Activated B cell treated with CpG ODN at 0.5 μM for 24 hours (primary cell): ENCODE data around the gene ASTL. TPM values are rescaled to one million over a fixed set of nuclear protein-coding genes. Genes with fewer than 3 reads are reported as not detected.

Source experiments
- ATAC-seq: fragments of 200-7000 bp; cut with Tn5 transposase; one replicate; pipeline ENCODE4 v1.10.0; 2021; ENCODE audit warnings: low read depth, mild to moderate bottlenecking, moderate library complexity
- CTCF ChIA-PET: fragments of 350-600 bp; sonication (Branson Sonifier 250); formaldehyde crosslinking; loops from one replicate; lab custom pipeline; 2021; ENCODE audit warnings: antibody characterized with exemption; lab: Charles Lee
- POLR2A ChIA-PET: fragments of 350-600 bp; sonication (Branson Sonifier 250); formaldehyde crosslinking; loops from one replicate; lab custom pipeline; 2021; ENCODE audit warnings: antibody characterized with exemption; lab: Charles Lee
- DNase-seq: peaks from one replicate; pipeline ENCODE4 v3.0.0; 2022
- H3K27ac Mint-ChIP-seq: one replicate; pipeline ENCODE4 v1.8.0; 2020; ENCODE audit warnings: mixed read lengths
- H3K27me3 Mint-ChIP-seq: one replicate; pipeline ENCODE4 v1.8.0; 2021; ENCODE audit warnings: mixed read lengths
- H3K36me3 Mint-ChIP-seq: one replicate; pipeline ENCODE4 v1.8.0; 2021; ENCODE audit warnings: low read depth, mixed read lengths
- H3K4me1 Mint-ChIP-seq: one replicate; pipeline ENCODE4 v1.8.0; 2021; ENCODE audit warnings: mixed read lengths
- H3K4me3 Mint-ChIP-seq: one replicate; pipeline ENCODE4 v1.8.0; 2020; ENCODE audit warnings: mild to moderate bottlenecking, mixed read lengths
- H3K9me3 Mint-ChIP-seq: one replicate; pipeline ENCODE4 v1.8.0; 2020; ENCODE audit warnings: mixed read lengths
- intact Hi-C: fragments of 100-400 bp; cut with micrococcal nuclease; formaldehyde crosslinking; loops from one replicate; pipeline ENCODE4 v1.15.1; 2024
- total RNA-seq: library from RNA; stranded (reverse); gene quantifications from 2 replicates; pipeline ENCODE4 v1.2.3, GENCODE V29; 2022
- TF ChIP-seq, protein P1 (sequence below): fragments of 200-600 bp; IDR thresholded peaks from one replicate; pipeline ENCODE4 v1.8.0; 2022; ENCODE audit warnings: antibody characterized with exemption, mild to moderate bottlenecking

Gene ASTL
- total RNA-seq, 1 donor from 2014 or later: 1.6 TPM

DNA sequence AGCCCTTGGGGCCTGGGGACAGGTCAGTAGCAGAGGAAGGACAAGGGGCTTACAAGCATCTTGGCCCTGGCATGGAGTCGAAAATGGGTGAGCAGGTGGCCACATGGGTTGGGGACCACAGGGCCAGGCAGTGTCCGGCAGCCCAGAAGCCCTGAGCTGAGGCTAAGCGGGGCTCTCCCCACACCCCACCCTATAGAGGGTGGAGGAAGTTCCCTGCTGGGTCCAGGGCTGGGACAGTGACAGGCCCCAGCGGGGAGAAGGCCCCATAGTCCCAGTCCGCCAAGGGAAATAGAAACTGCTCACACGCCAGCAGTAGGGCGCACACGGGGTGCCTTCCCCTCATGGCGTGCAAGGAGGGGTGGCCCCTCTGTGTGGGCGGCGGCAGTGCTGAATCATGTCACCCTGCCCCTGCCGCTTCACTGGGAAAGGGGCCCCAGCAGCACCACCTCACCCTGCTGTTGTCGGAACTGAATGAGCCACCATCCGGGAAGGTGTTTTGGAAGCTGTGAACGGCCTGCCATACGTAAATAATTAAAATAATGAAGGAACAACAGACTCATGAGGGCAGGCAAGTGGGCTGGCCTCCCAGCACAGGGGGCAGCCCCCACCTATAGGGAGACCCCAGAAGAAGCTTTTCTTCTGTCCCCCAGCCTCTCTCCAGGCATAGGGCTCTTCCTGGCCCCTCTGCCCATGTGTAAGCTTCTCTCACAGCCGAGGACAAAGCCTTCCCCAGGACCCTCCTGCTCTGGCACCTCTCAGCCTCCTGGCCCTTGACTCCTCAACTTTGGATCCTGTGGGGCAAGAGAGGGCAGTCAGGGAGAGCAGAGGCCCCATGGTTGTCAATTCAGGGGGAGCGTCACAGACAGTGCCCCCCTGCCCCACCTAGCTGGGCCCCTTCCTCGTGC is 19.6 kb upstream of the ASTL start:
- intact Hi-C loops: loop anchor here (1.0 kb wide), 2 partner anchors 10 to 16 kb away; no protein-coding TSS in a partner anchor
- Mint-ChIP-seq H3K27ac (peak overlapping the region; percentile 85), H3K9me3 (no peaks in the 10 kb centered on the region), H3K4me3 (peak overlapping the region; percentile 69), H3K36me3 (no peaks in the 10 kb centered on the region), H3K4me1 (peaks cover 70% of the 10 kb centered on the region), H3K27me3 (no peaks in the 10 kb centered on the region)
- DNase-seq: peak; percentile 62
- ChIA-PET CTCF (interaction anchor here (1.3 to 3.9 kb wide), 5 partner anchors 11 to 20 kb away, joined by 3 to 21 read pairs (median 15); partner anchors contain the start of genes ASTL and DUSP2), POLR2A (interaction anchor here (0.6 to 6.6 kb wide), 6 partner anchors 12 to 369 kb away, joined by 5 to 210 read pairs (median 13); partner anchors contain the start of genes ASTL, DUSP2 and STARD7)
- peak; percentile 61 for ATAC-seq
- TF ChIP-seq, protein P1, sequence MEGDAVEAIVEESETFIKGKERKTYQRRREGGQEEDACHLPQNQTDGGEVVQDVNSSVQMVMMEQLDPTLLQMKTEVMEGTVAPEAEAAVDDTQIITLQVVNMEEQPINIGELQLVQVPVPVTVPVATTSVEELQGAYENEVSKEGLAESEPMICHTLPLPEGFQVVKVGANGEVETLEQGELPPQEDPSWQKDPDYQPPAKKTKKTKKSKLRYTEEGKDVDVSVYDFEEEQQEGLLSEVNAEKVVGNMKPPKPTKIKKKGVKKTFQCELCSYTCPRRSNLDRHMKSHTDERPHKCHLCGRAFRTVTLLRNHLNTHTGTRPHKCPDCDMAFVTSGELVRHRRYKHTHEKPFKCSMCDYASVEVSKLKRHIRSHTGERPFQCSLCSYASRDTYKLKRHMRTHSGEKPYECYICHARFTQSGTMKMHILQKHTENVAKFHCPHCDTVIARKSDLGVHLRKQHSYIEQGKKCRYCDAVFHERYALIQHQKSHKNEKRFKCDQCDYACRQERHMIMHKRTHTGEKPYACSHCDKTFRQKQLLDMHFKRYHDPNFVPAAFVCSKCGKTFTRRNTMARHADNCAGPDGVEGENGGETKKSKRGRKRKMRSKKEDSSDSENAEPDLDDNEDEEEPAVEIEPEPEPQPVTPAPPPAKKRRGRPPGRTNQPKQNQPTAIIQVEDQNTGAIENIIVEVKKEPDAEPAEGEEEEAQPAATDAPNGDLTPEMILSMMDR: no peak

DNA sequence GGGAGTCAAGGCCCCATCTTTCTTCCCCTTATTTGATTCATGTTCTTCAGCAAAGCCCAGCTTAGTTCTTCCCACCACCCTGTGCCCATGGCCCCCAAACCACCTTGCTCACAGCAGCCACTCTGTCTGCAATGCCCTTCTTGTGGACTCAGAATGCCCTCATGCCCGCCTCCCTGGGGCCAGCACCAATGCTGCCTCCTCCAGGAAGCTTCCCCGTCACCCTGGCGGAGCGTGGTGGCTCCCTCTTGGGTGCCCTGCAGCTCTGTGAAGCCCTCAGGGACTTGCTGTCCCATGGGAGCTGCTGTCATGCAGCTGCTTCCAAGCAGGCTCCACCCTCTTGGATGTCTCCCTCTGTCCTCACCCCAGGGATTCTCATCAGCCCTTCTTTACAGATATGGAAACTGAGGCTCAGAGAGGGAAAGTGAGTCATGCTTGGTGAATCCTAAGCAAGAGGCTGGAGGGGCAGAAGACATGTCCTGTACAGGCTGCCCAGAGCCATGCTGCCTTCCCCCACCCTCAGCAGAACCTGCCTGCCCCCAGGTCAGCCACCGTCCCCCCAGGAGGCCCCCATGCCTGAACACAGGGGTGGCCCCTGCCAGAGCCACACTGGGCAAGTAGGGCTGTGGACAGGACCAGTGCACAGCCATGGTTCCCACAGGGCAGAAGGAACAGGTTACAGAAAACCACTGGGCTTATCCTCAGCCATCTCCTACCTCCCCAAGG is 18.8 kb upstream of the ASTL start:
- CTCF ChIA-PET: interaction anchor here (0.7 to 3.9 kb wide), 5 partner anchors 11 to 43 kb away, joined by 3 to 21 read pairs (median 10); partner anchors contain the start of genes ASTL and DUSP2
- ATAC-seq: peak; percentile 83

DNA sequence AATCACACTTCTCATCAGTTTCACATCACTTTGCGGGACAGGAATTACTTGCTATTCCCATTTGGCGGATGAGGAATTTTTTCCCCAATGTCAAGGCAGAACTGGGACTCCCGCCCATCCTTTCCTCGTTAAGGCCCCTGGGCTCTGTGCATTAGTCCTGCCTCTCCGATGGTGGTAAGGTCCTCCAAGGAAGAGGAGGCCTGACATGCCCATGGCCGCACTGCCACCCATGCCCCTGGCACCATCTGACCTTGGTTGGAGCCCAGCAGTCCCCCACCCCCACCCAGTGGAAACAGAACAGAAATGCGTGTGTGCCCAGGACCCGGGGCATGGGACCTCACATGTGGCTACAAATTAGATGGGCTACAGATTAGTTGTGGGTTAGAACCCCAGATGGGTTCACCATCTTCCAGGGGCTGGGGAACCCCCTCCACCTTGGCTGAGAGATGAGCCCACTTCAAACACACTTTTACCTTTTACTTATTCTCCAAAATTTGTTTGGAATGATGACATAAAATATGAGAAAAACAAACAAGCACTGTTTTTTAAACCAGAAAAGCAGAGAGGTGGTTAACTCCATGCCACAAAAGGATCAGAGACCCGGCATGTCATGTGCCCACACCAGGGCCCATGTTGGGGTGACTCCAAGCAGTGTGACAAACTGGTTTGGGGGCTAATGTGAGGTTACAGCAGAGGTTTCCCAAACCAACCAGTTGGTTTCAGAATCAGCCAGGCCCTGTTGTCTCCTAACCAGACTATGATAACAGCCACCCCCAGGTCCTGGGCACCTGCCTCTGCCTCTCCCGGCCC is 17.9 kb upstream of the ASTL start:
- no peak for ATAC-seq
- Mint-ChIP-seq H3K27ac (peak overlapping the region; percentile 85), H3K4me3 (peak overlapping the region; percentile 69), H3K9me3 (no peaks in the 10 kb centered on the region), H3K36me3 (no peaks in the 10 kb centered on the region), H3K4me1 (peaks cover 68% of the 10 kb centered on the region), H3K27me3 (no peaks in the 10 kb centered on the region)
- POLR2A ChIA-PET: interaction anchor here (0.6 to 6.6 kb wide), 5 partner anchors 11 to 52 kb away, joined by 7 to 210 read pairs (median 17); partner anchors contain the start of genes ASTL, DUSP2 and STARD7
- TF ChIP-seq, protein P1: no peak
- no peak for DNase-seq
- intact Hi-C loops: no loop called here
- CTCF ChIA-PET: interaction anchor here (0.7 to 3.9 kb wide), 6 partner anchors 10 to 44 kb away, joined by 3 to 21 read pairs (median 8); partner anchors contain the start of genes ASTL and DUSP2

More for the DNA sequence above, 18.8 kb upstream of the ASTL start:
- intact Hi-C loops: loop anchor here (1.0 kb wide), 2 partner anchors 9 to 17 kb away; no protein-coding TSS in a partner anchor
- Mint-ChIP-seq H3K27me3 (no peaks in the 10 kb centered on the region), H3K4me3 (peak overlapping the region; percentile 69), H3K36me3 (no peaks in the 10 kb centered on the region), H3K27ac (peak overlapping the region; percentile 85), H3K4me1 (peaks cover 67% of the 10 kb centered on the region), H3K9me3 (no peaks in the 10 kb centered on the region)
- POLR2A ChIA-PET: interaction anchor here (1.2 to 6.6 kb wide), 4 partner anchors 11 to 51 kb away, joined by 9 to 210 read pairs (median 22); partner anchors contain the start of genes ASTL, DUSP2 and STARD7
- peak; percentile 72 for DNase-seq
- TF ChIP-seq, protein P1: no peak

GRCh38 chr2:96154506-96155380 is 16.4 kb upstream of the ASTL start:
- POLR2A ChIA-PET: interaction anchor here (6.6 kb wide), 1 partner anchor 9 kb away, joined by 210 read pairs; the partner anchor contains the start of gene DUSP2

More at GRCh38 chr2:96154506-96155380, 16.4 kb upstream of the ASTL start:
- H3K4me1 Mint-ChIP-seq: peaks cover 62% of the 10 kb centered on the region
- no peak overlapping the region for H3K27ac Mint-ChIP-seq
- intact Hi-C loops: no loop called here
- ATAC-seq (no peak), DNase-seq (no peak)
- H3K9me3 Mint-ChIP-seq: no peaks in the 10 kb centered on the region
- CTCF ChIA-PET: interaction anchor here (1.2 to 1.7 kb wide), 2 partner anchors 19 to 20 kb away, joined by 4 to 7 read pairs; no protein-coding TSS in a partner anchor
- no peak overlapping the region for H3K4me3 Mint-ChIP-seq
- no peaks in the 10 kb centered on the region for H3K36me3 Mint-ChIP-seq
- TF ChIP-seq, protein P1: no peak
- H3K27me3 Mint-ChIP-seq: no peaks in the 10 kb centered on the region
